H7 (cell line): ENCODE results near the gene ACHE. TPM values are rescaled to one million over a fixed set of nuclear protein-coding genes. Genes with fewer than 3 reads are reported as not detected.

ENCODE experiments used
- DNase-seq: peaks from one replicate; pipeline ENCODE4 v3.0.0; 2012
- H3K27me3 ChIP-seq: 2 replicates; pipeline ENCODE4 v1.6.0; 2011; ENCODE audit warnings: mild to moderate bottlenecking, low read length; ENCODE audit not compliant: control insufficient read depth, insufficient read depth
- H3K36me3 ChIP-seq: replicated peaks from 2 replicates; pipeline ENCODE4 v1.5.1; 2011; ENCODE audit warnings: low read length; ENCODE audit not compliant: control insufficient read depth, insufficient read depth
- H3K4me3 ChIP-seq: 2 replicates; pipeline ENCODE4 v1.5.1; 2011; ENCODE audit warnings: low read depth, mild to moderate bottlenecking, control low read depth, low read length, moderate library complexity; ENCODE audit not compliant: insufficient read depth
- total RNA-seq: library from RNA; depleted of rRNA; stranded (reverse); fragments of >200 nt; shearing (Covaris generic); gene quantifications from 2 replicates; pipeline ENCODE4 v1.2.3, GENCODE V29; 2014

ACHE gene
- total RNA-seq, 1 experiment from 2014 or later = 19.2 TPM

- DNase-seq = peak; percentile 40
- no peak overlapping the region for H3K4me3 ChIP-seq
- peaks cover 12% of the 10 kb centered on the region for H3K27me3 ChIP-seq
- H3K36me3 ChIP-seq = peaks cover 9% of the 10 kb centered on the region
These were observed 3.0 kb downstream of the ACHE start for GRCh38 chr7:100892364-100893317.

DNA sequence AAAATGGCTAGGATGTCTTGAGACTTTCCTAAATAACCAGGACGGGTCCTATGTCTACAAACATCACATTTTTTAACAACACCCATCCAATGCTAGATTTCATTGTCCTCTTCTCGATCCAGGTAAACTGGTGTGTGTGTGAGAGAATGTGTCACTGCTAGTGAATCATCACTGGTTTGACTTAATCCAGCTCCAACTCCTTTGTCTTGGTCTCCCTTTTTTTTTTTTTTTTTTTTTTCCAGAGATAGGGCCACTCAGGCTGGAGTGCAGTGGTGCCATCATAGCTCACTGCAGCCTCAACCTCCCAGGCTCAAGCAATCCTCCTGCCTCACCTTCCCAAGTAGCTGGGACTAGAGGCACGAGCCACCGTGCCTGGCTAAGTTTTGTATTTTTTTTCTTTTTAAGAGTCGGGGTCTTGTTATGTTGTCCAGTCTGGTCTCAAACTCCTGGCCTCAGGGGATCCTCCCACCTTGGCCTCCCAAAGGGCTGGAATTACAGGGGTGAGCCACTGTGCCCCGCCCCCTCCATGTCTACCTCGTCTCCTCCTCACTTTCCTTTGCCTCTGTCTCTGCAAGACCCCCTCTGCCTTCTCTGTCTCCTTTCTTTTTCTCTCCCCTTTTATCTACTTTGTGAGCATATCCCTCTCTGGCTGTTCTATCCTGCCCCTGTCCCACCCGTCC is 4.0 kb downstream of the ACHE start:
- peak overlapping the region; percentile 68; the same call in 1 of the 2 replicates for H3K4me3 ChIP-seq
- peaks cover 10% of the 10 kb centered on the region for H3K27me3 ChIP-seq
- DNase-seq = no peak
- H3K36me3 ChIP-seq = peaks cover 12% of the 10 kb centered on the region

GRCh38 chr7:100890653-100891567 is 4.8 kb downstream of the ACHE start:
- peak; percentile 87 for DNase-seq
- peak overlapping the region; percentile 68 for H3K4me3 ChIP-seq
- peaks cover 2% of the 10 kb centered on the region for H3K27me3 ChIP-seq
- H3K36me3 ChIP-seq = peaks cover 19% of the 10 kb centered on the region

- Histone ChIP-seq H3K4me3 (peak within 1 kb of the TSS; percentile 91), H3K36me3 (peaks cover 32% of the 10 kb centered on the region), H3K27me3 (no peaks in the 10 kb centered on the region)
- no peak for DNase-seq
These were observed 6.5 kb downstream of the ACHE start, which contains the start of gene UFSP1 for GRCh38 chr7:100888988-100889750. UFSP1 (minus strand) TSS chr7:100889715; CDS start chr7:100889271, 444 bp downstream.

DNA sequence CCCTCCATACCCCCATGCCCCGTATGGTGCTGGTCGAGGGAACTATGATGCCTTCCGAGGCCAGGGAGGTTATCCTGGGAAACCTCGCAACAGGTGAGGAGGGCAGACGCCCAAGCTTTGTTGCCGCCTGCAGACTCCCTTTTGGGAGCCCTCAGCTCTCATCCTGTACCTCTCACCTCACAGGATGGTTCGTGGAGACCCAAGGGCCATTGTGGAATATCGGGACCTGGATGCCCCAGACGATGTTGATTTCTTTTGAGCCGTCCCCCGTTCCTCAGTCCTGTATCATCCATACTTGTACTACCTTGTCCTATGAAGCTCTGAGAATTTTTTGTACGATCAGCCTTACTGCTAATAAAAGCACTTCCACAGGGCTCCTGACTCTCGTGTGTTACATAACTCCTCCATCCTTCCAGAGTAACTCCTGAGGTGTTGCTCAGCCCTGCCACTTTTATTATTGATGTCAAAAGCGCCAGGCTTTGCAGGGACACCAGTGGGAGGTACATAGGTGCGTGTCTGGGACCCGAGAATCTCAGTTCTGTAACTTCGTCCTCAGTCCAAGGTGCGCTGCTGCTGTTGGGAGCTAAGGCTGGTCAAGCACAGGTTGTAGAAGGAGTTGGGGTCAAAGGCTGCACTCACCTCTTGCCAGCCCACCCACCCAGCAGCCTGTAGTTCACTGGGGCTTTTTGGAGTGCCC is 7.2 kb downstream of the ACHE start:
- Histone ChIP-seq H3K4me3 (peak overlapping the region; percentile 91), H3K27me3 (no peaks in the 10 kb centered on the region), H3K36me3 (peaks cover 39% of the 10 kb centered on the region)
- DNase-seq = peak; percentile 60

GRCh38 chr7:100887516-100888290 is 8.0 kb downstream of the ACHE start:
- DNase-seq = peak; percentile 60
- H3K4me3 ChIP-seq = no peak overlapping the region; the same call in 1 of the 2 replicates
- H3K36me3 ChIP-seq = peaks cover 43% of the 10 kb centered on the region
- no peaks in the 10 kb centered on the region for H3K27me3 ChIP-seq

- DNase-seq = peak; percentile 57
- Histone ChIP-seq H3K36me3 (peaks cover 47% of the 10 kb centered on the region), H3K4me3 (no peak overlapping the region), H3K27me3 (no peaks in the 10 kb centered on the region)
These were observed 8.7 kb downstream of the ACHE start for GRCh38 chr7:100886936-100887515.

DNA sequence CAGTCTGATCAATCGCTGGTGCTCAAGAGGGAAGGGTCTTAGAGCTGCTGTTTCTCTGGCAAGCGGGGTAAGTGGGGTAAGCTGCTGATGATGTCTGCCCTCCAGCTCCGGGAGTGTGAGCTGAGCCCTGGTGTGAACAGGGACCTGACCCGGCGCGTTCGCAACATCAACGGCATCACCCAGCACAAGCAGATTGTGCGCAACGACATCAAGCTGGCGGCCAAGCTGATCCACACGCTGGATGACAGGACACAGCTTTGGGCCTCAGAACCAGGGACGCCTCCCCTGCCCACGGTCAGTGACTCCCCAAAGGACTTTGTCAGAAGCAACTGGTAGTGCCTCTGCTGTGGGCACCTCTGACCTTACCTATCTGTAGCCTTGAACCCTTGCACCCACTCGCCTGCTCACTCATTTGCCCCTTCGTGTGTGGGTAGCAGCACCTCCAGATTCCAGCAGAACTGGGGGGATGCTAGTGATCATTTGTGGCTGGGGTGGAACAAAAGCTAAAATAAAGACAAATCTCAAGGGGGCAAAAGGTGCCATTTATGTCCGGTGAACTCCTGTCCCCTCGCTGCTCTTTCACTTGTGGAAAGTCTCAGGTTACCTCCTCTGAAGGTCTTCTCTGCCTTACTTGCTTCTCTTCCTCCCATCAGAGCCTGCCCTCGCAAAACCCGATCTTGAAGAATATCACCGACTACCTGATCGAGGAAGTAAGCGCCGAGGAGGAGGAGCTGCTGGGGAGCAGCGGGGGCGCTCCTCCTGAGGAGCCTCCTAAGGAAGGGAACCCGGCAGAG is 9.3 kb downstream of the ACHE start:
- Histone ChIP-seq H3K27me3 (no peaks in the 10 kb centered on the region), H3K36me3 (peaks cover 54% of the 10 kb centered on the region), H3K4me3 (no peak overlapping the region)
- DNase-seq = peak; percentile 42

DNA sequence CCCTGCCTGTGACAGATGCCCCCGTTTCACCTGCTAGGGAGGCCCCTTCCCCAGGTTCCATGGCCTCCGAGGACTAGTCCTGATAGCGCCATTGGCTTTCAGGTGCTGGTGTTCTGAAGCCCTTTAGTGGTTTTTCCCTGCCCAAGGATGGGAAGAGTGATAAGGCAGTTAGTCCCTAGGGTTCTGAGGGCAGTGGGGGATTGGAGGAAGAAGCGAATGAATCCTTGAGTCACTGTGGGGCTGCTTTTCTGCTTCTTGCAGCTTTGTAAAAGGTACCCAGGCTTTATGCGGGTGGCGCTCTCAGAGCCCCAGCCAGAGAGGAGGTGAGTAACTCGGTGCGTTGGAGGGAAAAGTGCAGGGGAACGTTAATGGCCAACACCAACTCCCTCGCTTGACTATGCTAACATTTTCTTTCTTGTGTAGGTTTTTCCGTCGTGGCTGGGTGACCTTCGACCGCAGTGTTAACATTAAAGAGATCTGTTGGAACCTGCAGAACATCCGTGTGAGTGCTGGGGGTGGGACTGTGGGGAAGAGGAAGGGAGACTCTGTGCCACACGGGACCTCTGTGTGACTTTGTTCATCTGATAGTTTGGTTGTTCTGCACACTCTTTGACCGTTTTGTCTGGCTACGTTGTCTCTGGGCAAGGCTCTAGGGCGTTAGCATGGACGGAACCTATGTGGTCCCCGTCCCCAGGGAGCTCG is 10.1 kb downstream of the ACHE start:
- H3K4me3 ChIP-seq = no peak overlapping the region
- no peaks in the 10 kb centered on the region for H3K27me3 ChIP-seq
- no peak for DNase-seq
- H3K36me3 ChIP-seq = peaks cover 54% of the 10 kb centered on the region

GRCh38 chr7:100884736-100885439 is 10.8 kb downstream of the ACHE start:
- peak; percentile 44 for DNase-seq
- H3K36me3 ChIP-seq = peaks cover 56% of the 10 kb centered on the region
- H3K27me3 ChIP-seq = no peaks in the 10 kb centered on the region
- no peak overlapping the region for H3K4me3 ChIP-seq
